GM18858 (cell line): ENCODE data around the gene PLEKHF1.
"Not testable (repeated sequence)": the region's sequence is repeated elsewhere in the genome, so short reads cannot be mapped to it uniquely, and the experiment has no call there.

ENCODE experiments used
- ATAC-seq: cut with Tn5 transposase; IDR thresholded peaks from one replicate; pipeline ENCODE4 v1.9.1; 2021; ENCODE audit not compliant: unreplicated experiment

The PLEKHF1 gene

GRCh38 chr19:29663861-29664752 lies 1.2 kb upstream of the PLEKHF1 start:
- ATAC-seq, result no peak

- no peak for ATAC-seq
Observed at GRCh38 chr19:29664753-29665214, 477 bp upstream of the PLEKHF1 start.

- ATAC-seq, result no peak
Observed at GRCh38 chr19:29665826-29666577, 741 bp downstream of the PLEKHF1 start.

- ATAC-seq, result no peak
Observed at GRCh38 chr19:29666578-29667386, 1.5 kb downstream of the PLEKHF1 start.

GRCh38 chr19:29667387-29667783 lies 2.1 kb downstream of the PLEKHF1 start:
- no peak for ATAC-seq

GRCh38 chr19:29667901-29668341 lies 2.7 kb downstream of the PLEKHF1 start:
- no peak for ATAC-seq

GRCh38 chr19:29668746-29669609 lies 3.7 kb downstream of the PLEKHF1 start:
- ATAC-seq, result no peak

GRCh38 chr19:29670255-29670654 lies 5.0 kb downstream of the PLEKHF1 start:
- ATAC-seq, result no peak

GRCh38 chr19:29671026-29671392 lies 5.7 kb downstream of the PLEKHF1 start:
- not testable (repeated sequence) for ATAC-seq

GRCh38 chr19:29671393-29672160 lies 6.3 kb downstream of the PLEKHF1 start:
- peak; percentile 61 for ATAC-seq

- ATAC-seq, result no peak
Observed at GRCh38 chr19:29672319-29672932, 7.2 kb downstream of the PLEKHF1 start.

GRCh38 chr19:29672933-29673336 lies 7.7 kb downstream of the PLEKHF1 start:
- peak; percentile 37 for ATAC-seq

GRCh38 chr19:29673451-29674371 lies 8.4 kb downstream of the PLEKHF1 start:
- ATAC-seq, result no peak

GRCh38 chr19:29674374-29675119 lies 9.3 kb downstream of the PLEKHF1 start:
- ATAC-seq, result no peak

GRCh38 chr19:29675120-29675649 lies 9.9 kb downstream of the PLEKHF1 start:
- ATAC-seq, result no peak

GRCh38 chr19:29675650-29676186 lies 10.5 kb downstream of the PLEKHF1 start:
- ATAC-seq, result no peak

- no peak for ATAC-seq
Observed at GRCh38 chr19:29676586-29676985, 11.3 kb downstream of the PLEKHF1 start.
